Prostate gland (tissue), 2 donors: ENCODE data around the gene CTRB2.

Source experiments
- CTCF ChIP-seq, 4 experiments: fragments of 200-600 bp in 2 of 4; fragments of 450-650 bp in 2 of 4; sonication (generic) in 2 of 4; IDR thresholded peaks; 1 replicate in 3 of 4; 2 replicates in 1 of 4; pipeline ENCODE4 v1.5.1; 2016 to 2019; ENCODE audit warnings: antibody characterized with exemption in 4 of 4, mild to moderate bottlenecking in 2 of 4, moderate library complexity in 2 of 4
- POLR2A ChIP-seq: fragments of 450-650 bp; IDR thresholded peaks from one replicate; pipeline ENCODE4 v1.6.1; 2016; ENCODE audit warnings: antibody characterized with exemption, mild to moderate bottlenecking
- POLR2AphosphoS5 ChIP-seq: sonication (generic); formaldehyde crosslinking; IDR thresholded peaks from one replicate; pipeline ENCODE4 v1.6.1; 2017; ENCODE audit warnings: antibody characterized with exemption

GRCh38 chr16:75241955-75242354 is 35.0 kb upstream of the CTRB2 start:
- TF ChIP-seq POLR2AphosphoS5 (no peak), POLR2A (no peak), CTCF (IDR thresholded peaks at IDR 0.05) (no peak)
